Activated CD4-positive, alpha-beta T cell treated with anti-CD3 and anti-CD28 coated beads for 24 hours (primary cell): ENCODE results near the gene PLIN5.
A peak's percentile ranks its signal among the peaks of the same experiment; 100 is the strongest.

ENCODE experiments used
- DNase-seq, 2 donors: peaks; one replicate each; pipeline ENCODE4 v3.0.0-alpha.2; 2020; ENCODE audit warnings: low read depth in 2 of 2

PLIN5 gene, protein sequence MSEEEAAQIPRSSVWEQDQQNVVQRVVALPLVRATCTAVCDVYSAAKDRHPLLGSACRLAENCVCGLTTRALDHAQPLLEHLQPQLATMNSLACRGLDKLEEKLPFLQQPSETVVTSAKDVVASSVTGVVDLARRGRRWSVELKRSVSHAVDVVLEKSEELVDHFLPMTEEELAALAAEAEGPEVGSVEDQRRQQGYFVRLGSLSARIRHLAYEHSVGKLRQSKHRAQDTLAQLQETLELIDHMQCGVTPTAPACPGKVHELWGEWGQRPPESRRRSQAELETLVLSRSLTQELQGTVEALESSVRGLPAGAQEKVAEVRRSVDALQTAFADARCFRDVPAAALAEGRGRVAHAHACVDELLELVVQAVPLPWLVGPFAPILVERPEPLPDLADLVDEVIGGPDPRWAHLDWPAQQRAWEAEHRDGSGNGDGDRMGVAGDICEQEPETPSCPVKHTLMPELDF

DNA sequence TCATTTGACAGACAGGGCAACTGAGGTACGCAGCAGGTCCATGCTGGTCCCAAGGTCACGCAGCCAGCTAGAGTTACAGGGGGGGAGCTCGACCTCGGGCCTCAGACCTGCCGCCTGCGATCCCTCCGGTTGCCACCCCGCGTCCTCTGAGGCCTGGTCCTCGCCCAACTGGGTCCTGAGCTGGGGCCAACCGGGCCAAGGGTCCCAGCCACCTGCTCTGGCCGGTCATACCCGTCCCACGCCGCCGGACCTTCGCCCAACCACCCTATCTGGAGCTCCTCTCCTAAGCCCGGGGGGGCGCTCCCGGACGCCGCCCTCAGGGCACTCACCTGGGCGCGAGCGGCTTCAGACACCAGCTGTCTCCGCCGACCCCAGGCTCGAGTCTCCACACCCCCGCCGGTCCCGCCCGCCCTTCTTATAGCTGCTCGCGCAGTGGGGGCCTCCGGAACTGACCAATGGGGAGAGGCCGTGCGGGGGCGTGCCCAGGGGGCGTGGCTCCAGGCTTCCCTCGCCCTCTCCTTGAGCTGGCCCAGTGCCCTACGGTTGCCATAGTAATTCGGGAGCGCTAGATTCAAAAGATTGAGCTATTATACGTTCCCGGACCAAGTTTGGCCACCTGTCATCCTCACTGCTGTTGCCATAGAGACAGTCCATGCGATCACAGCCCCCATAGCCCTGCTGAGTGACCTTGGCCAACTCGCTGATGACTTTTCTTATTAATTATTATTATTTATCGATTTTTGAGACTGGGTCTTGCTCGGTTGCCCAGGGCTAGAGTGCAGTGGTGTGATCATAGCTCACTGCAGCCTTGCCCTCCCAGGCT lies at the start of gene PLIN5:
PLIN5 (minus strand) TSS at position 389 of the 823 bp plus-strand sequence. CDS start 1,150 bp downstream, outside the sequence.
- peak in 1 of 2 donors; percentile 22 for DNase-seq

DNA sequence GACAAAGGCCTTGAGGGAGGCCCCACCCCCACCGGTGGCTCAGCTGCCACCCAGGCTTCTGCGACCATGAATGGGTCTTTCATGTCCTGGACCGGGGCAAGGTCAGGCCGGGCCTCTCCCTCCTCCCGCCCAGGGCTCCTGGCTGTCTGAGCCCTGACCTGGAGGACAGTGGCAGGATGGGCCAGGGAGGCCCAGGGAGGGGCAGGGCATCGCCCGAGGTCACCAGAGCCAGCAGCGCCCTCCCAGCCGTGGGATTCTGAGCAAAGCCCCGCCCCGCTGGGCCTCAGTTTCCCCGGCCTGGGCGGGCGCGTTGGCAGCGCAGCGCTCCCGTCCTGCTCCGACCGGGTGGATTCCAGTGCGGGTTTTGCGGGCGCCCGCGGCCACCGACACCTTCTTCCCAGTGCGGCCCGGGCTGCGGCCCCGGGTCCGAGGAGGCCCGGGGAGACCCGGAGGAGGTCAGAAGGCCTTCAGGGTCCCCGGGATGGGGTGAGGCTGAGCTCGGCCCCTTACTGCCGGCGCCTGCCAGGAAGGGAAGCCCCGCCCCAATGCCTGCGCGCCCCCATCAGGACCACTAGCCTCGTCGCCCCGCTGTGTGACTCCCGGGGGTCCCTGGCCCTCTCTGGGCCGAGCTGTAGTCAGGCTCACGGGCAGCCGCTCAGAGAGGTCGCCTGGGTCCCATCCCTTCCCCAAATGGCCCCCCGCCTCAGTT lies 49.1 kb upstream of the PLIN5 start:
- peak in 1 of 2 donors; percentile 22 for DNase-seq

DNA sequence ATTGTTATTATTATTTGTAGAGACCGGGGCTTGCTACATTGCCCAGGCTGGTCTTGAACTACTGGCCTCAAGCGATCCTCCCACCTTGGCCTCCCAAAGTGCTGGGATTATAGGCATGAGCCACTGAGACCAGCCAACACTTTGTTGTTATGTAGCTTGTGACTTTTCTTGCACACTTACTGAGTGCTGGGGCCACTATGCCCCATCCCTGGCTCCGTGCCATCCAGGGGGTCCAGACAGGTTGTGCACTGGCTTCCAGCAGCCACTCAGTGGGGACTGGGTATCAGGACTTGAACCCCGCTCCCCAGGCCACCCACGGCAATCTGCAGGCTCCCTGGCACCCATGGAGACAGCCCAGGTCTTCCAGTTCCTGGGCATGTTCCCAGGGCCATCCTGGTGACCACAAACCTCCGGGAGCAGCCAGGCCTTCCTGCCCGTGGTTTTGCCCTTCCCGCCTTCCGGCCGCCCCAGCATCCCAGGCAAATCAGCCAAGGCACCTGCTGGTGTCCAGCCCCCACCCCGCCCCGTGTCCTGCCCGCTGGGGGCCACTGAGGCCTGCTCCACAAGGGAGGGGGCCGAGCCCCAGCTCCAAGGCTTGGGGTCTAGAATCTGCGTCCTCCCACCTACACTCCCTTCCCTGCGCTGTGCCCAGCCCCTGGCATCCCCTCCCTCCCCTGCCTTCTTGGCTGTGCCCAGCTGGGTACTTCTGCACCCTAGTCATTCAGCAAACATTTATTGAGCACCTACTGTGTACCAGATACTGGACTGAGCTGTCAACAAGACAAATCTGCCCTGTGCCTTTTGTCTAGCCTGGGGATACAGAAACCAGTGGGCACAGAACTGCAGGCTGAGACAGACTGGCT lies 48.2 kb upstream of the PLIN5 start:
- DNase-seq = no peak

DNA sequence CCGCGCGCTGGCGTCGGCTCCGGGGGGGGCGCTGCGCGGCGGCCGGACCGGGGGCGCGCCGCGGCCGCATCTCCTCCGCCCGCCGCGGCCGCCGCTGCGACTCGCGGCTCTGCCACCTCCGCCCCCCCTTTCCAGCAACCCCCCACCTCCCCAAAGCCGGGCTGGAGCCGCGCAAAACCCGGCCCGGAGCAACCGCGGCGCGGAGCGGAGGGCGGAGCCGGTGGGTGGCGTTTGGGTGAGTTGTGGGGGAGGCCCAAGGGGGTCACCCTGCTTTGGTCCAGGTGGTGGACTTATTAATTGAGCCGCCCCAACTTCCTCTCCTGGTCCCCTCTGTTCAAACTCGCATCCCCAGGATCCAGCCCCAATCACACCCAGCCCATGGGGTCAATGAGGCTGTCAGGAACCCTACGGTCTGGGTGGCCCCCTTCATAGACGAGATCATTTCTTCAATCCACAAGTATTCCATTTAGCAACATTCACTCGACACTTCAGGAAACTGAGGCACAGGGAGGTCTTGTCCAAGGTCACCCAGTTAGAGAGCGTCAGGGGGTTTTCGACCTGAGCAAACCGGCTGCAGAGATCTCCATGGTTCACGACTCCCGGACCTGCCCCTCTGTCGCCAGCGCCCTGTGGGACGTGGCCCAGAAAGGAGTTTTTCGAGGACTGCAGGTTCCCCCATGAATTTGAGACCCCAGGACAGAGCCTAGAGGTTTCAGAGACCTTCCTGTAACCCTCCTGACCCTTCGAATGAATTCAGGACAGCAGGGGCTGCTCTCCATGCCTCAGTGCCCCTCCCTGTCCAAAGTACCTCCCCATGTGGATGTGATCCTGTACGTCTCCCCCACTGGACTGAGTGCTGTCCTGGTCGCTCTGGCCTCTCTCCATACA lies 46.9 kb upstream of the PLIN5 start:
- DNase-seq = no peak

DNA sequence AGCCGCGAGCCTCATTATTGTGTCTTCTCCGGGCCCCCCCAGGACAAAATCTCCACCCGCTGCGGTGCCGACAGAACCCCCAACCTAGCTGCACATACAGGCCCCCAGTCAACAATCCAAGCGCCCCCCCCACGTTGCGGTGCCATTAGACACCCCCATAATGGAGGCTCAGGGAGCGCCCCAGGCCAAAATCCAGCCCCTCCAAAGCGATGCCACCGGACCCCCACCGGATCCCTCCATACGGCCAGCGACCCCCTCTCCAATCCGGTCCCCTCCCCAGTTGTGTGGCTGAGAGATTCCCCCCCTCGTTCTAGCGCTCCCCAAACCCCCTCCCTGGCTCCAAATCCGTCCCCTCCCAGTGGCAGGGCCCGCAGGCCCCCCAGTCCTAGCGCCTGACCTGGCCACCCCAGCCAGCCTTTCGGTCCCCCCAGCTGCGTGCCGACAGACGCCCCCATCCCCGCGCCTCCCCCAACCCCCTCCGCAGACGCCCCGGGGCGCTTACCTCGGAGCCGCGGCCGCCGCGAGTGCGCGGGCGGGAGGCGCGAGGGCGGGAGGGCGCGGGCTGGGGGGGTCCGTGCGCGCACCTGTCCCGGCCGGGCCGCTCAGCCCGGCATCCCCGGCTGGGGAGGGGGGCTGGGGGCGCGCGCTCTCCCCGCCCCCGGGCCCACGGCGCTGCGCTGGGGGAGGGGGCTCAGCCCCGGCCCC lies 46.1 kb upstream of the PLIN5 start:
- DNase-seq = no peak

DNA sequence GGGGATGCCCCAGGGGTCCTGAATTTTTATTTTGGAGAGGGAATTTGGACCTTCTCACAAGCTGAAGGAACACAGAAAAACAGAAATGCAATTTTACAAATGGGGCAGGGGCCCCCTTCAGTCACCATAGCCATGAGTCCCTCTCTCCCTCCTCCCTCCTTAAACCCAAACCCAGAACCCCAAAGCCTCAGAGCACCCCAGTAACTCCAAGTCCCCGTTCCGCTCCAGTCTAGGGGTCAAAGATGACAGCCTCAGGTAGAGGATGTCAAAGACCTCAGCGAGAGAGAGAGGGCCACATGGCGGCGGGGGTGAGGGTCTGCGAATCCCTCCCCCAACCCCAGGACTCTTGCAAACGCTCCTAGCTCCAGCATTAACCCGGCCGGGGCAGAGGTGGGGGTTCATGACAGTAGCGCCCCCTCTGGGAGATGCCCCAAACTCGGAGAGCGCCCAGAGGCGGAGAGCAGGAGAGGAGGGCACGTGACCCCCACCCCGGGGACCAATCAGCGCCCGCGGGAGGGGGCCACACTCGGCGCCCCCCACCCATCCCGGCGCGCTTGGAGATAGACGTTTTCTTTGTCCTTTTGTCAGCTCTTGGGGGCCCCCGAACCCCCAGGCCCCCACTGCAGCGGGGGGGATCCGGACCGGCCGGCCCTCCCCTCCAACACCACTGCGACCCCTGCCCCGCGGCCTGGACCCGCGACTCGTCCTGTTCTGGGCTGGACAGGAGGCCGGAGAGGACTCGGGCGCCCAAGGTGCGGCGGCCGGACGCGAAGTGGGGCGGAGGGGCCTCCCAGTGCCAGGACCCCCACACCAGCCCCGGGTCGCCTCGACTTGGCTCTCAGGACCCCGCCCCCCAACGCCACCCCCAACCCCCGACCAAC lies 45.2 kb upstream of the PLIN5 start:
- no peak for DNase-seq

DNA sequence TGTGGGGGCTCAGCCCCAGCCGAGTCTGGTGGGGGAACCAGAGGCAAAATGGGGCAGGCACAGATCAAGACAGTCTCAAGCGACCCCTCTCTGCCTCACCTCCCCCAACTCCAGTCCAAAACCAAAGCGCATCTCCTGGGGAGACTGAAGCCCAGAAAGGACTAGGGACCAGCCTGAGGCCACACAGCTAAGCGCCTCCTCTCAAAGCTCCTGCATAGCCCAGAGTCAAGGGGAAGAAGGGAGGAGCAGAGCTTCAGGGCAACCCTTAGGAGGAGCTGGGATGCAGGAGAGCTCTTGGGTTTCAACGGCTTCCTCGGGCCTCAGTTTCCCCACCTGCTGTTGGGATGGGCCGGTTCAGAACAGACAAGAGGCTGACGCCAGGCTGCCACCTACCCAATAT lies 44.4 kb upstream of the PLIN5 start:
- no peak for DNase-seq

DNA sequence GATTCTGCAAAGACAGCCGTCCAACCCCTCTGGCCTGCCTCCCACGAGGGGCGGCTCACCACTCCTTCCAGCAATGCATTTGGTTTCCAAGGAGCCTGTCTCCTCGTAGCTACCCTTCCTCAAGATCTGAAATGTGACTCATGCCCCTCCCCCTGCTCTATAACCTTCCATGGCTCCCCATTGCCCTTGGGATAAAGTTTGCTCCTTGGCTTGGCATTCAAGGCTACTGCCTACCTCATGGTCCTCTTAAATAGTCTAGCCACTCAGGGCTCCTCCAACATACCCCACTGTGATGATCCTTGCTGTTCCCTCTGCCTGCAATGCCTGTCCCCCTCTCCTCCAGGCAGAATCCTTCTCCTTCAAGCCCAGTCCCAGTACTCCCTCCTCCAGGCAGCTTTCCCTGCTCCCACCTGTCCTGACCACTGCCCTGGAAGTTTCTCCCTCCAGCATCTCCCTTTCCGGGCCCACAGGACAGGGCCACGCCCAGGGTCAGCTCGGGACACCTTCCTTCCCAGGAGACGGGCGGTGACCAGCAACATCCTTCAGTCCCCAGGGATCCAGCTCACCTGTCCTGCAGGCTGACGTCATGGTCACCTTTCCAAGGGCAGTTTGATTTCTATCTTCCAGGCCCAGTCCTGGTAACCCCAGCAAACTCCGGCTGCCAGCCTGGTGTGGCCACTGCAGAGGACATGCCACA lies 43.7 kb upstream of the PLIN5 start:
- no peak for DNase-seq

DNA sequence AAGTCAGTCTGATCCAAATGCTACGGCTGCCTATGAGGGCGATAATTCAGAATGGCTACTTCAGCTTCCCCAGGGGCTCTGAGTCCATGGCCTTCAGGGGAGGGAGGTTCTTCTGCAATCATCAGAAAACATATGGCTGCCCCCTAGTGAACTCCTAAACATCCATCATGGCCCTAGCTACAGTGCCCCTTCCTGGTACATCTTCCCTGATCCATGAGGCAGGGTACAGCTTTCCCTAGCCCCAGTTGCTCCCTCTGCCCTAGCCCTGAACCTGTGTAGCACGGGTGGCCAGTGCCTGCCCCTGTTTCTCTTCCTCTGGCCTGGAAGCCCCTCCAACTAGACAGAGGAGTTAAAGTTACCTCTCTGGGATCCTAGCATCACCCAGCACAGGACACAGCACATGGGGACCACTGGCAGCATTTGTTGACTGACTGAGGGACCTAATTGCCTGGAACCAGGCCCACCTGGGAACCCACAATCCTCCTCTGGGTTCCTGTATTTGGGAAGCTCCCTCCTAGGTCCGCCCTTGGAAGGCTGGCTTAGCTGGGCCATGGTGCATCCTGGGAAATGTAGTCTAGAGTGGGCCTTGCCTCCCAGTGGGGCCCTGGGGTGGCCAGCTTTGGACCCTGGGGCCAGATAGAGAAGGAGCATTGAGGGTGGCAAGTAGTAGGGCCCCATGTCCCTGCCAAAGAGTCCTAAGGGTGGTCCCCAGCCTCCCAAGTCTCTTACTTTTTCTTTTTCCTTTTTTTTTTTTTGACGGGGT lies 42.2 kb upstream of the PLIN5 start:
- no peak for DNase-seq

DNA sequence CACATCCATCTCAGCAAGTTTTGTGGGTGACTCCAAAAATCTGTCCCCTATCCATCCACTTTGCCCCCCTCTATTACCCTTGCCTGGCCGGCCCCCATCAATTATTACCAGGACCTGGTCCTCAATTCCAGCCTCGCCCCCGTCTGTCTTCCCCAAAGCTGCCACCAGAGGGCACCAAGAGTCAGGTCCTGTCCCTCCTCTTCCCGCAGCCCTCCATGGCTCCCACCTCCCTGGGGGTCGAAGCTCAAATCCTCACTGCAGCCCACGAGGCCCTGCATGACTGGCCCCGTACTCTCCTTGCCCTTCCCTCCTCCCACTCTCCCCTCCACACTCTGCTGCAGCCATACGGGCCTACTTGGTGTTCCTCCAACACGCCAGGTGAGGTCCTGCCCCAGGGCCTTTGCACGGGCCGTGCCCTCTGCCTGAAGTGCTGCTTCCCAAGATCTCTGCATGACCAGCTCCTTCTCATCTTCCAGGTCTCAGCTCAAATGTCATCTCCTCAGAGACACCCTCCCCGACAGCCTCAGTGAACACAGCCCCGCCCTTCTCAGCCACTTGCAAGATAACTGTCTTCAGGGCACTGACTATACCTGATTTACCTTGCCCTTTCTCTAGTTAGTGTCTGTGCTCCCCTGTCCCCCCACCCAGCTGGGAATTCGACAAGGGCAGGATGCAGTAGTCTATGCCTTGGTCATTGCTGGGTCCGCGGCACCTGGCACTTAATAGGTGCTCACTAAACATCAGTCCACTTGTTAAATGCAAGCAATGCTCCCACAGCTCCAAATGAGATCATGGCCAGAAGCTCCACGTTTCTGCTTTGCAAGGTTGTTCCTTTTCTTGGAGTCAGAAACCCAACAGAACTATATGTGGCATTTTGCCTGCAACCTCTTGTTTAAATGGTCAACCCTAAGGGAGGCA lies 41.3 kb upstream of the PLIN5 start:
- DNase-seq = peak; percentile 65 to 71

DNA sequence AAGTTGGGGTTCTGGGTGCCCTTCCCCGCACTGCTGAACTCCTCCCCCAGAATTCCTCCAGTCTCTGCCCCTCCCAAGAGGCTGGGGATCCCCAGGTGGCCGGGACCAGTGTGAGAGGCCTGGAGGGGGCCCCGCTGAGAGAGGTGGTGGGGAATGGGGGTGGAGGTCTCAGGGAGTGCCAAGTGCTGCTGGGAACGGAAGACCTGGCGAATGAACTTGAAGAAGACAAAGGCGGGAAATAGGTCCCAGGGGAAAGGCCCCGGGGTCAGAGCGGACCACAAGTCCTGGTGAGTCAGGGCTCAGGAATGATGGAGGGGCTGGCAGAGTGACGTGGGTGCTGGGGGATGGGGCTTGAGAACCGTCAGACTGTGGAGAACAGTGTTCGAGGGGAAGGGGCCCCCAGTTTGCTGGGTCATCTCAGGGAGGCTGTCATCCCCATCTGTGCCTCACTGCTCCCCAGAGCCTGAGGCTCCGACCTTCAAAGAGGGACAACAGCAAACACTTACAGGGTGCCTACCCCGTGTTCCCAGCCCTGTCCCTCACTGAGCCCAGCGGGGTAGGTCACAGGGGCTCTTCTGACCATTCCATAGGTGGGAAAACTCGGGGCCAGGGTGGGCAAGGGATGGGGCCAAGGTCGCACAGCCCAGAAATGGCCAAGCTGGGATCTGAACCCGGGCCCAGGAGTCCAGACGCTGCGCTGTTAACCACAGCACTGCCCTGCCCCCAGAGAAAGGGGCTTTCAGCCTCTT lies 40.4 kb upstream of the PLIN5 start:
- no peak for DNase-seq

DNA sequence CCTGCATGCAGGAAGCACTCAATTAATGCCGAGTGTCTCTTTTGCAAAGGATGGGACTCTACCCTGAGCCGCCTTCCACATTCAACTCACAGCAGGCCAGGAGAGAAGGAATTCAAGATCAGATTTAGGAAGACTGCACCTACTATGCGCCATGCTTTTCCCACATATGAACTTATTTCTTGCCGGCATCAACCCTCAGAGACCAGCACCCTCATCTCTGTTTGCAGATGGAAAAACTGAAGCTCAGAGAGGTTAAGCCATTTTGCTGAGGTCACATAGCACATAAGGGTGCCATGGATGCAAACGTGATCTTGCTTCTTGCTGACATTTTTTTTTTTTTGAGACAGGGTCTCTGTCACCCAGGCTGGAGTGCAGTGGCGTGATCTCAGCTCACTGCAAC lies 38.7 kb upstream of the PLIN5 start:
- no peak for DNase-seq

DNA sequence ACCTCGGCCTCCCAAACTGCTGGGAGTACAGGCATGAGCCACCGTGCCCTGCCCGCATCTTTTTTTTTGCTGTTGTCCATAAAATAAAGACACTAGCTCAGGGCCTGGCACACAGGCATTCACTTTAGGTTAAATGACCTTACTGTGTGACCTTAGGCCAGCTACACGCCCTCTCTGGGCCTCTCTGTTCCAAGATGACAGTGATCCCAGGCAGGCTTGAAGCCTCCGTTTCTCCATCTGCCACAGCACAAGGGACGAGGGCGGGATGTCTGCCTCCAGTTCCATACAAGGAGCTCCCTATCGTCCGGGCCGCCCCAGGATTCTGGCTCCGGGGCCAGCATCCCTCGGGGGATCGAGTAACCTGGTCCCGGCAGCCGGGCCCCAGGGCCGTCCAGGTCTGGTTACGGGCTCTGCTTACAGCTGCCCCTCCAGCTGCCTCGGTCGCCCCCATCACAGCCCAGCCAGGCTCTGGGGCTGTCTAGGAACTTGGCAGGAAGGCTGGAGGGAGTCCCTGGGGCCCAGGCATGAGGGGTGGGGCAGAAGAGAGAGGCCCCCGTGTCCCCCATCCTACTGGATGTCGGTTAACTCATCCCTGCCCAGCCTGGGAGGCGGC lies 36.4 kb upstream of the PLIN5 start:
- DNase-seq = no peak

DNA sequence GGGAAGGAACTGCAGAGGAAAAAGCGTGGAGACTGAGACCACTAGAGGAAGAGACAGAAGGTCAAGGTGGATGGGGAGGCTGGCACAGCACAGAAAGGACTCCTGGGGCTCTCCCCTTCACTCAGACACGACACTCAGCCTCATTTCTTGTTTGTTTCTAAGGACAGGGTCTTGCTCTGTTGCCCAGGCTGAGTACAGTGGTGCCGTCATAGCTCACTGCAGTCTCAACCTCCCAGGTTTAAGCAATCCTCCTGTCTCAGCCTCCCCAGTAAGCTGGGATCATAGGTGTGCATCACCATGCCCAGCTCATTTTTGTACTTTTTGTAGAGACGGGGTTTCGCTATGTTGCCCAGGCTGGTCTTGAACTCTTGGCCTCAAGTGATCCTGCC lies 35.9 kb upstream of the PLIN5 start:
- no peak for DNase-seq

DNA sequence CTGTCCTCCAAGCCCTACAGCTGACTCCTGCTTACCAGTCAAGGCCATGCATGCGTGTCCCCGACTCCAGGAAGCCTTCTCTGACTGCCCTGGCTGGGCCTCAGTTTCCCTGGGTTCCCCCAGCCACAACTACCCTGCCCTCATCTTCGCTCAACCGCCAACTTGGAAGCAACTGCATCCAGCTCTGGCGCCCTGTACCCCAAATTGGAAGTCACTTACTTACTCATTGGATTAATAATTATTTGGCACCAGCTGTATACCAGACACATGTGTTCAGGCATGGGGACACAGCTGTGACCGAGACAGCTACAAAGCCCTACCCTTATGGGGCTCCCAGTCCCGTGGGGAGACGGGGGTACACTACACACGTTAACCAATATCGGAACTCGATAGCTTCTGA lies 35.4 kb upstream of the PLIN5 start:
- no peak for DNase-seq
